Mesodermal cell (in vitro differentiated cells): ENCODE results near the gene MGRN1.

ENCODE experiments used
- H3K27ac ChIP-seq: 2 replicates; pipeline ENCODE4 v1.7.0; 2013; ENCODE audit warnings: mild to moderate bottlenecking, low read depth, low read length, moderate library complexity; ENCODE audit not compliant: severe bottlenecking
- H3K36me3 ChIP-seq: 2 replicates; pipeline ENCODE4 v1.7.1; 2013; ENCODE audit warnings: mild to moderate bottlenecking, low read length, moderate library complexity; ENCODE audit not compliant: control insufficient read depth, insufficient read depth
- H3K4me1 ChIP-seq: one replicate; pipeline ENCODE4 v1.7.1; 2013; ENCODE audit warnings: mild to moderate bottlenecking, low read length; ENCODE audit not compliant: insufficient read depth, control insufficient read depth, poor library complexity, severe bottlenecking
- H3K4me3 ChIP-seq: 2 replicates; pipeline ENCODE4 v1.7.0; 2013; ENCODE audit warnings: low read length, control low read depth, mild to moderate bottlenecking; ENCODE audit not compliant: insufficient read depth, poor library complexity, severe bottlenecking; ENCODE audit errors: extremely low read depth
- H3K9me3 ChIP-seq: 2 replicates; pipeline ENCODE4 v1.7.1; 2013; ENCODE audit warnings: mild to moderate bottlenecking, low read length, moderate library complexity; ENCODE audit not compliant: control insufficient read depth
- WGBS, 2 experiments: methylation state at CpG; one replicate each; pipeline ENCODE4 v1.1.5; 2013; ENCODE audit warnings: missing lambda C conversion rate in 2 of 2; ENCODE audit not compliant: insufficient coverage in 2 of 2; 5-methylcytosine and 5-hydroxymethylcytosine counted together

Gene MGRN1

DNA sequence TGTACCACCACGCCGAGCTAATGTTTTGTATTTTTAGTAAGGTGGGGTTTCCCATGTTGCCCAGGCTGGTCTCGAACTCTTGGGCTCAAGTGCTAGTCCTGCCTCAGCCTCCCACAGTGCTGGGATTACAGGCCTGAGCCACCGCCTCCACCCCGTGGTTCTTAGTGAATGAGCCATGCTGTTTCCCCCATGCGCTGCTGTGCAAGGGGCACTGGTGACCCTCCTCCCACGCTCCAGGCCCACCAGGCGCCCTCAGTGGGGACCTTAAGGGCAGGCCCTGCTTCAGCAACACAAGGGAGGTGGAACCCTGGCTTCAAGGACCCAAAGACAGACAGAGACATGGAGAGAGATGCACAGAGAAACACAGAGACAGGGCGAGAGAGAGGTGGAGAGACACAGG, 53.4 kb downstream of the MGRN1 start:
- Histone ChIP-seq H3K36me3 (peaks cover 60% of the 10 kb centered on the region), H3K9me3 (no peaks in the 10 kb centered on the region), H3K4me1 (peaks cover 6% of the 10 kb centered on the region), H3K27ac (no peak overlapping the region), H3K4me3 (no peak overlapping the region)
- 95 to 98% methylated on average over 8 to 9 of the region's 9 CpGs for WGBS, 2 experiments

- H3K9me3 ChIP-seq, result no peaks in the 10 kb centered on the region
- H3K36me3 ChIP-seq, result peaks cover 60% of the 10 kb centered on the region
- no peak overlapping the region for H3K4me3 ChIP-seq
- H3K27ac ChIP-seq, result no peak overlapping the region
- 97 to 100% methylated on average over 4 to 5 of the region's 6 CpGs for WGBS, 2 experiments
- H3K4me1 ChIP-seq, result peaks cover 6% of the 10 kb centered on the region
Observed at GRCh38 chr16:4678596-4678995, 54.0 kb downstream of the MGRN1 start.

DNA sequence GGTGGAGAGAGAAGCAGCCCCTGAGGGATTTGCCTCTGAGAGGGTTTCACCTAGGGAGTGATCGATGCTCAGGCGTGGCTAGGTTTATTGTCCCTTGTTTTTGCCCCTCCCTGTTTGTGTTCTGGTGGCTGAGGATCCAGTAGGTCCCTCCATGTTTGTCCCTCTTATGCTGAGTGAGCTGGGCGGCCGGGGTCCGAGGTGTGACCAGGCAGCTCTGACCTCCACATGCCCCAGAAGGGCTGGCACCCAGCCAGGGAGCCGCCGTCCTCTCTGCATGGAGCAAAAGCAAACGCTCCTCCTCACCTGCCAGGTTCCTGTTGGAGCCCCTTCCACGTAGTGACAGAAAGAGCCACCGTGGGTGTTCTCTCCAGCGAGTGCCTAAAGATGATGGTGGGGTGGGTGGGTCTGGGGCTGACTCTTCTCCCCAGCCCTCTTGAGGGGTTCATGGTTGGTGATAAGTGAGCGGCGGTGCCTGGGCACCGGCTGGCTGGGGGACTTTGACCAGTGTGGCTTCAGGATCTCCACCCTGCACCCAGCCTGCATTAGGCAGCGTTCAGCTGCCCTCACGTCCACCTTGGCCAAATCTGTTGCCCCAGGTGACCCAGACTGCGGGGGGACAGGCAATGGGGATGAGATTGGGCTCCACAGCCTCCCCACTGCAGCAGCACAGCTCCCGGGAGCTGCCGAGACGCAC, 54.7 kb downstream of the MGRN1 start:
- Histone ChIP-seq H3K4me1 (peaks cover 6% of the 10 kb centered on the region), H3K36me3 (peaks cover 59% of the 10 kb centered on the region), H3K4me3 (no peak overlapping the region), H3K27ac (no peak overlapping the region), H3K9me3 (no peaks in the 10 kb centered on the region)
- 94 to 96% methylated on average over 12 to 16 of the region's 20 CpGs for WGBS, 2 experiments

DNA sequence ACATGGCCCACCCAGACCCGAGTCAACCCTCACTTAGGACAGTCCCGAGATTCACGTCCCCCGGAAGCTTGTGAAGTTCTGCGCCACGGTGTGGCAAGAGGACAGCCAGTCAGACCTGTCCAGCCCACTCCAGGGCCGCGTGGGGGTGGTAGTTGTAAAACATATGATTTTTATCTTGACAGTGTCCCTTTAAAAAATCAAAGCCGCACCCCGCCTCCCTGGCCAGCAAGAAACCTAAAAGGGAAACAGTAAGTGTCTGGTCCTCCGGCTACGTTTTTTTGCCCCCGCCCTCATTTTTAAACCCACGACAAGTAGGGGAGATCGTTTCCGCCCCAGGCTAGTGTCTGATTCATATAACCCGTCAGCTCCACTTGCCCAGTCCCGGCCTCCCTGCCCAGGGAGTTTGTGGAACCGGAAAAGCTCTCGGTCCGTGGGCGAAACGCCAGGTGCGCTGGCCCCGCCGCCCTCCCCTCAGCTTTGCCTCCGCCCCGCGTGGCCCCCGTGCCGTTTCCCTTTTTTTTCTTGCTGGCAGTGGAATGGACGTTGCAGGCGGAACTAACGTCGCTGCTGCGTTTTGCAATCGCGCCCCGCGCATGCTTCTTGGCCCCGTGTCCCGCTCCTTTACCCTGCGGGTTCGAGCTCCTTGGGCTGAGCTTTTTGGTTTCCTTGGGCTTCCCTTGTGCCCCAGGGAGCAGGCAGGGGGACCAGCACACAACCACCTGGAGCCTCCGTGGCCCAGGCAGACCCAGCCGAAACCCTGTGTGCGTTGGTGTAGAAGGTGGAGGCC, 55.4 kb downstream of the MGRN1 start:
- Histone ChIP-seq H3K4me3 (no peak overlapping the region), H3K36me3 (peaks cover 65% of the 10 kb centered on the region), H3K9me3 (no peaks in the 10 kb centered on the region), H3K27ac (no peak overlapping the region), H3K4me1 (peaks cover 6% of the 10 kb centered on the region)
- 96% methylated on average over 31 to 47 of the region's 47 CpGs for WGBS, 2 experiments

DNA sequence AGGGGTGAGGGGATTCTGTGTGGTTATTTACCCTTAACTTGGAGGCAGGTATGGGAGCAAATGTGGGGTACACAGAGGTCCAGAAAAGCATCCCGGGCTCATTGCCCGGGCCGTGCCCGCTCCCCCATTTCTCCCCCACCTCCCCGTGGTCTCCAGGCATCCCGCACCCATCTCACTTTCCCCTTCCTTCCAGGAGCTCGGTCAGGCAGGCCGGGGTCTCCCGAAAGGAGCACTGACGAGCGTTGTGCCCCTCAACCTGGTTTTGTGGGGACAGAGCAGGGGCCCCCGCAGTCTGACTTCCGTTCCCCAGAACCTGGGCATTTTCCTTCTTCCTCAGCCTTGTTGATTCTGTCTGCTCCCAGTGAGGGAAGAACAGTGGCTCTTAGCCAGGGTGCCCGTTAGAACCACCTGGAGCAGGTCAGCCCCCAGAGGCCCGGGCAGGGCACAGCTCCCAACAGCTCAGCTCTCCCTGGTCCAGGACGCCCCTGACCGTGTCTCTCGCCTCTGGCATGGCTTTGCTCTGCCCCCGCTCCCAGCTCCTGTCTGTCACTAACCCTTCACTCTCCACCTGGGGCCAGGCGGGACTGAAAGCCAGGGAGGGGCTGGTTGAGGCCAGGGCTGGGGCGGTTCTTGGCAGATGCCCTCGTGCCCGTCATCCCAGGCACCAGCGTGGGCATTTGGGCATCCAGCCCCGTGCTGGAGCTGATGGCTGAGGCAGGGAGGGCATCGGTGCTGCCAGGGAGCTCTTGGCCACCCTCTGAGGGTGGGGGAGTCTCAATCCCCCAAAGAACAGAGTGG, 56.2 kb downstream of the MGRN1 start:
- Histone ChIP-seq H3K9me3 (no peaks in the 10 kb centered on the region), H3K4me3 (no peak overlapping the region), H3K36me3 (peaks cover 73% of the 10 kb centered on the region), H3K4me1 (peaks cover 6% of the 10 kb centered on the region), H3K27ac (no peak overlapping the region)
- 93 to 98% methylated on average over 15 to 24 of the region's 26 CpGs for WGBS, 2 experiments

DNA sequence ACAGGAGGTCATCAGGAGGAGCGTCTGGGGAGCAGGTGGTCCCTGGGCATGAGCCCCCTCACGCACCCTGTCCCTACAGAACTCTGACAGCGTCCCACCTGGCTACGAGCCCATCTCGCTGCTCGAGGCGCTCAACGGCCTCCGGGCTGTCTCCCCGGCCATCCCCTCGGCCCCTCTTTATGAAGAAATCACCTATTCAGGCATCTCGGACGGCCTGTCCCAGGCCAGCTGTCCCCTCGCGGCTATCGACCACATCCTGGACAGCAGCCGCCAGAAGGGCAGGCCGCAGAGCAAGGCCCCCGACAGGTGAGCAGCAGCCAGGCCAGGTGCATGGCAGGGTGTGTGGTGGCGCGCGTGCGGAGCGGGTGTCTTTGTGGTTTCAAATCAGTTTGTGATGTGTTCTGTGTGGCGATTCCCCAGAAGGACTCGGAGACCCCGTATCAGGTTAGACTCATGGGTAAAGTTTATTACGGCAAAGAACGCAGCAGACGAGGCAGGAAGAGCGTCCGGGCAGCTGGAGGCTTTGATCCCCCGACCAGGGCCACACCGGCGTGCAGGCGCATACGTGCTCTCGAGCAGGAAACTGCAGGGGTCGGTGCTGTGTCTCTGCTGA, 57.0 kb downstream of the MGRN1 start:
- H3K36me3 ChIP-seq, result peaks cover 79% of the 10 kb centered on the region
- H3K4me1 ChIP-seq, result peaks cover 4% of the 10 kb centered on the region
- no peaks in the 10 kb centered on the region for H3K9me3 ChIP-seq
- 94 to 96% methylated on average over 38 of the region's 39 CpGs for WGBS, 2 experiments
- H3K4me3 ChIP-seq, result no peak overlapping the region
- H3K27ac ChIP-seq, result no peak overlapping the region

- Histone ChIP-seq H3K4me3 (no peak overlapping the region), H3K4me1 (no peaks in the 10 kb centered on the region), H3K27ac (no peak overlapping the region), H3K9me3 (no peaks in the 10 kb centered on the region), H3K36me3 (peaks cover 79% of the 10 kb centered on the region)
- WGBS, 2 experiments, result 91% methylated on average over 24 to 26 of the region's 26 CpGs
Observed at GRCh38 chr16:4682084-4682591, 57.5 kb downstream of the MGRN1 start.

GRCh38 chr16:4682616-4683254, 58.1 kb downstream of the MGRN1 start:
- Histone ChIP-seq H3K27ac (no peak overlapping the region), H3K4me3 (no peak overlapping the region), H3K4me1 (no peaks in the 10 kb centered on the region), H3K9me3 (no peaks in the 10 kb centered on the region), H3K36me3 (peaks cover 80% of the 10 kb centered on the region)
- WGBS, 2 experiments, result 78 to 83% methylated on average over 27 to 36 of the region's 36 CpGs

- WGBS, 2 experiments, result 95% methylated on average over 13 to 15 of the region's 17 CpGs
- Histone ChIP-seq H3K4me1 (no peaks in the 10 kb centered on the region), H3K9me3 (no peaks in the 10 kb centered on the region), H3K4me3 (no peak overlapping the region), H3K27ac (no peak overlapping the region), H3K36me3 (peaks cover 76% of the 10 kb centered on the region)
Observed at GRCh38 chr16:4683255-4684057, 58.8 kb downstream of the MGRN1 start.
